Measurements from ENCODE around the gene MAD2L1BP. TPM values are rescaled to one million over a fixed set of nuclear protein-coding genes. Genes with fewer than 3 reads are reported as not detected.

MAD2L1BP gene
- total RNA-seq, 4 donors from 2014 or later: 16.3 to 36.9 (median 21.5) TPM

- Histone ChIP-seq H3K4me3 (no peak overlapping the region), H3K4me1 (peaks cover 0 to 42% (median 24%) of the 10 kb centered on the region in 4 donors), H3K9me3 (no peaks in the 10 kb centered on the region), H3K36me3 (peaks cover 0 to 11% (median 2%) of the 10 kb centered on the region in 3 donors), H3K27ac (no peak overlapping the region), H3K27me3 (no peaks in the 10 kb centered on the region)
- TF ChIP-seq CTCF (IDR thresholded peaks at IDR 0.05) (no peak), EP300 (IDR thresholded peaks at IDR 0.05) (no peak), POLR2A (IDR thresholded peaks at IDR 0.05) (no peak)
- no peak for DNase-seq (ENCODE audit: low spot score in 2 of 2)
- 68 to 75% methylated on average over 13 of the region's 13 CpGs for WGBS, 2 donors
These were observed 30.7 kb downstream of the MAD2L1BP start for GRCh38 chr6:43666196-43666920.

- DNase-seq (ENCODE audit: low spot score in 2 of 2): peak; percentile 87 to 92
- H3K27me3 ChIP-seq: no peaks in the 10 kb centered on the region
- WGBS, 2 donors: 14 to 16% methylated on average over 10 to 14 of the region's 16 CpGs
- H3K36me3 ChIP-seq: peaks cover 0 to 22% (median 5%) of the 10 kb centered on the region in 3 donors
- TF ChIP-seq POLR2A (IDR thresholded peaks at IDR 0.05): no peak
- peak in 1 of 2 donors; percentile 29 for TF ChIP-seq EP300 (IDR thresholded peaks at IDR 0.05)
- TF ChIP-seq CTCF (IDR thresholded peaks at IDR 0.05): peak; percentile 90 to 97 (median 94)
- H3K9me3 ChIP-seq: no peaks in the 10 kb centered on the region
- peaks cover 0 to 49% (median 24%) of the 10 kb centered on the region in 4 donors for H3K4me1 ChIP-seq
- peak overlapping the region in 1 of 4 donors; percentile 10 for H3K4me3 ChIP-seq
- peak overlapping the region in 1 of 4 donors; percentile 70 for H3K27ac ChIP-seq
These were observed 31.9 kb downstream of the MAD2L1BP start for GRCh38 chr6:43667245-43668150.

GRCh38 chr6:43668151-43669028 lies 32.8 kb downstream of the MAD2L1BP start:
- Histone ChIP-seq H3K4me3 (no peak overlapping the region), H3K9me3 (no peaks in the 10 kb centered on the region), H3K27ac (peak overlapping the region; percentile 64 to 84 (median 68)), H3K4me1 (peaks cover 0 to 56% (median 24%) of the 10 kb centered on the region in 4 donors), H3K36me3 (peaks cover 0 to 31% (median 6%) of the 10 kb centered on the region in 3 donors), H3K27me3 (no peaks in the 10 kb centered on the region)
- WGBS, 2 donors: 24 to 36% methylated on average over 17 of the region's 17 CpGs
- TF ChIP-seq CTCF (IDR thresholded peaks at IDR 0.05) (peak; percentile 41 to 64 (median 49)), POLR2A (IDR thresholded peaks at IDR 0.05) (no peak), EP300 (IDR thresholded peaks at IDR 0.05) (peak in 1 of 2 donors; percentile 5)
- no peak for DNase-seq (ENCODE audit: low spot score in 2 of 2)

GRCh38 chr6:43669050-43669921 lies 33.6 kb downstream of the MAD2L1BP start:
- no peaks in the 10 kb centered on the region for H3K27me3 ChIP-seq
- no peaks in the 10 kb centered on the region for H3K9me3 ChIP-seq
- peak; percentile 31 to 40 for DNase-seq (ENCODE audit: low spot score in 2 of 2)
- no peak overlapping the region for H3K4me3 ChIP-seq
- peaks cover 0 to 40% (median 15%) of the 10 kb centered on the region in 3 donors for H3K36me3 ChIP-seq
- peaks cover 0 to 56% (median 24%) of the 10 kb centered on the region in 4 donors for H3K4me1 ChIP-seq
- peak overlapping the region; percentile 9 to 84 (median 67) for H3K27ac ChIP-seq
- WGBS, 2 donors: 25 to 29% methylated on average over 7 to 15 of the region's 15 CpGs
- TF ChIP-seq EP300 (IDR thresholded peaks at IDR 0.05): peak in 1 of 2 donors; percentile 12
- no peak for TF ChIP-seq CTCF (IDR thresholded peaks at IDR 0.05)
